ENCODE data around the gene MSN.

MSN gene

DNA sequence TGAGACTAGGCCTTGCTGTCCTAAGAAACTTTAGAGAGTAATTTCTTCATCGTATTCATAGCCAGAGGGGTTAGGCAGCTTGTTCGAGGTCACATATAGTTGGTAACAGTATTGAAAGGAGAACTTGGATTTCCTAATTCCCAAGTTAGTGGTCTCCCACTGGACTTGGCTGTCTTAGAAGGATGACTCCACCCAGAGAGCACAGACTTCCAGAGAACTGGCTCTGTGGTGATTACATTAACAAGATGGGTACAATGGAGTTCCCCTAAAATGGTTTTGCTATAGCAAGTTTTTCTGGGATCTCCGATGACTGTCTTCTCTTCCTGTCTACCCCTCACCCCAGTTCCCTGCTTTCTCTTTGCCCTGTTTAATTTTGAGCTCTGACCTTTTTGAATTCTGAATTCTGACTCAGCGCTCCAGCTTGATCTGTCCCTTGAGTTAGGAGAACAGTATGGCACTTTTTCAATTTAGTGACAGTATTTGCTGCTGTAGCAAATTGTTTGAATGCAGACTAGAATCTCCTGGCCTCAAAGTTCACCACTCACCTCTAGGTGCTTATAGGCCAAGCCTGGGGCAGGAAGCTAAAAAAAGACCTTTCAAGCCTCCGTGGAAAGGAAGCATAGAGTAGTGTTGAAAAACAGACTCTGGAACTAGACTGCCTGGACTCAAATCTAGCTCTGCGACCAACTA lies 6.9 kb downstream of the MSN start:
- no peak for DNase-seq

GRCh38 chrX:65677954-65678469 lies 10.6 kb downstream of the MSN start:
- peak; percentile 35 for DNase-seq

- no peak for DNase-seq
These were observed 11.7 kb downstream of the MSN start for GRCh38 chrX:65679071-65679540.

- no peak for DNase-seq
These were observed 14.4 kb downstream of the MSN start for GRCh38 chrX:65681810-65682209.

GRCh38 chrX:65685112-65685511 lies 17.7 kb downstream of the MSN start:
- DNase-seq: no peak

GRCh38 chrX:65686236-65686635 lies 18.8 kb downstream of the MSN start:
- DNase-seq: no peak

GRCh38 chrX:65687367-65687766 lies 19.9 kb downstream of the MSN start:
- DNase-seq: no peak

GRCh38 chrX:65688403-65688871 lies 21.0 kb downstream of the MSN start:
- no peak for DNase-seq

DNA sequence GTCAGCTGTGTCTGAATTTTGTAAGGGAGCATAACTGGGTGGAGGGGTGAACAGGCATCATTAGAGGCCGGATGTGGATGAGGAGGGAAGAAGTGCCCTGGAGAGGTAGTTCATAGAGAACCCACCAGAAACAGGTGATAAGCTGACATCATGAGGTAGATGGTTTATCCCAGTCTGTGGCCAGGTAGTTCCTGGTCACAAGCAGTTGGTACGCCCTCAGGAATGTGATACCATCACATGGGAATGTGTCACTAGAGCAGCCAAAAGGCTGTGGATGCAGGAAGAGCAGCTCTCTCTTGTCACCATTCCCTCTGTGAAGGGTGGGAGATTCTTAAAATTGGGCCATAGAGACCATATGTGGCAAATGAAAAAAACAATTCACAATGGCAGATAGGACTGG lies 21.9 kb downstream of the MSN start:
- DNase-seq: no peak

DNA sequence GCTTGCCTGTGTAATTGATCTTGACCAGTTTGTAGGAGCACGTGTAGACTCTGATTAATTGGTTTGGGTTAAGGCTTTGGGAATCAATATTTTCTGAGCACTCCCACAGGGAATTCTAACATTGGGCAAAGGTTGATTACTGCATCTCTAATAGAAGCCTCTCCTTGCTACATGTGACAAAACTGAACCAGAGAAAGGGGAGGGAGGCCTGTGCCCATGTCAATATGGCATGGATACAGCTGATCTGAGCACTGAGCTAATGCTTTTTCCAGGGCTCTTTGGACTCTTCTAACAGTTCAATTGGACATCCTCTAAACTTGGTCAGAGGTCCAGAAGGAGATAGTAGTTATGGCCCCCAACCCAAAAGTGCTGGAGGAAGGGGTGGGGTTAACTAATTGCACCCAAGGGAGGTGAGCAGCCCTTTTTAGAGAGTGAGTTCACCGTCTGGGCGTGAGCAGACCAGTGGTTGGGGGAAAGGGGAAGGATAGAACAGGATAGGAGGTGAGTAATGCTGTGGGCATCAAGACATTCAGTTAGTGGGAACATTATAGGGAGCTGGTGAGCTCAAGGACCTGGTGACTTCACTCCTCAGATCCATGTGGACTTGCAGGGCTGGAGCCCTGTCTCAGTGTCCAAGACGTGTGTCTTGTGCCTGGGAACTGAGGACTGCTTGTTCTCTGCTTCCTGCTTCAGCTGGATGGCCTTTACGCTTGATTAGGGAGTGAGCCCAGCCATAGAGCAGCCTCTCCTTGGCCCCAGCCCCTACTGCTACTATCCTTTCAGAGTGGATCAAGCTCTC lies 22.8 kb downstream of the MSN start:
- DNase-seq: no peak

DNA sequence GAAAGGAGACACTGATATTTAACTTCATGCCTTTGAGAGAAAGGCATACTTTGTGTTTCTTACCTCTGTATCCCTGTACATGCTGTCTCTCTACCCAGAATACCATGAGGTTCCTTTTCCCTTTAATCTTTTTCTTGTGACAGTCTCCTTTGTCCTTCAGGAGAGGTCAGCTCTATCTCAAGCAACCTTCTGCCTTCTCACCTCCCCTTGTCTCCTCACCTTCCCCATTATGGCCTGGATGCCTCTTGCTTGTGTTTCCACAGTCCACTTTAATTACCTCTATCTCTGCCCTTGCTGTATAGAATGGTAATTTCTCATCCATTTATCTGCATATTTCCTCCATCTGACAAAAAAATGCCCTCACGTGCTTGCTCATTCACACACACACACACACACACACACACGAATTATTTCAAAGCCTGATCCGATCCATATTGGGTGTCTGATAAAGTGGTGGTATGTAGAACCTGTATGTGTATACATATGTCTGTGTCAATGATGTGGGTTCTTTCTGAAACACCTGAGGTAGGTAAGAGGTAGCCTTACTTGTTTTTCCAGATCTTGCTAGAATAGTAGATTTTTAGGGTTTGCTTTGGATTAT lies 28.5 kb downstream of the MSN start:
- DNase-seq: no peak

GRCh38 chrX:65696613-65697012 lies 29.2 kb downstream of the MSN start:
- no peak for DNase-seq

DNA sequence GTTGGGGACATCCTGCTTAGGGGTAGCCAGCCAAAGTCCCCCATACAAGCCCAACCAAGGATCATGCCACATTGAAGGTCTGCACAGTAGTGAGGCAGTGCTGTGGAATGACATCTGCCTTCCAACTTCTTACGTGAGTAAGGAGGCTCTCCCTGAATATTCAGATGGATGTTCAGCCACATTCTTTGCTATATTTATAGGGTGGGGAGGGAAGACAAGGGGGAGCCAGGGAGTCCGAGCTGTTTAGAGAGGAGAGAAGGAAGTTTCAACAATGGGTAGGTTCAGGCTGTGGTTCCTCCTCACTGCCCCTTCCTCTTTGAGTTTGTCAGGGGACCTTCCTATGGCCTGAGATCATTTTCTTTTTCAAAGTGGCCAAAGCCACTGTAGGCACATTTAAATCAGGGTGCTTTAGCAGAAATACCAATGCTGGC lies 29.8 kb downstream of the MSN start:
- DNase-seq: peak; percentile 30

- no peak for DNase-seq
These were observed 30.7 kb downstream of the MSN start for GRCh38 chrX:65697915-65698796.

DNA sequence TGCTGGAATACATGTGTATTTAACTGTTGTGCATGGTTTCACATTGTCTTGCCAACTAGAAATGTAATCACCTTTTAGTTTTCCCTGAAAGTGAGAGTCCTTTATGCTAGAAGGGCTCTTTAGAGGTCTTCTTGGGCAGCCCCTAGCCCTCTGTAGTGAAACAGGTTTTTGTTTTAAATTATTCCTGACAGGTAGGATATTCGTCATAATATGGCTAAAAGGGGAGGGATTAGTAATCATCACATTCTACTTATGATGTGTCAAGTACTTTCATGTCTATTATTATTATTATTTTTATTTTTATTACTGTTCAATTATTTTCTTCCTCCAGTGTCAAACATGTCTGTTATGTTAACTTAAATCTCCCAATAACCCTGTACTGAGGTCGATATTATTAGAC lies 35.5 kb downstream of the MSN start:
- no peak for DNase-seq

DNA sequence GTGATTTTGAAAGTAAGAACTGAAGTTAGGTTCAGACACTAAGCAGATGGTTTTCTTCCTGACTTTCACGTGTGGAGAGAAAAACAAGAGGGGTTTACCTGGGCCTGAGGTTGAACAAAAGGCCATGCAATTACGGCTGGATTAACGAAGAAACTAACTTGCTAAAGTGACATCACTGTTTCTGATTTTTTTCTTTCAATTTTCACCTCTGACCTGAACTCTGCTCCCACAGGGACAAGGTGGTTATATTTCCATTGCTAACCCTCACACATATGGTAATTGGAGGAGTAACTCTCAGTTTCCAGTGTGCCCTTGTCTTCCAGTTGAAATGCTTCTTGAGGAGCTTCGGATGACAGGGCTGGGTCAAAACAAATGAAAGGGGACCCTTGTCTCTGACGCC lies 38.0 kb downstream of the MSN start:
- DNase-seq: no peak

- DNase-seq: no peak
These were observed 38.8 kb downstream of the MSN start for GRCh38 chrX:65706041-65706828.

DNA sequence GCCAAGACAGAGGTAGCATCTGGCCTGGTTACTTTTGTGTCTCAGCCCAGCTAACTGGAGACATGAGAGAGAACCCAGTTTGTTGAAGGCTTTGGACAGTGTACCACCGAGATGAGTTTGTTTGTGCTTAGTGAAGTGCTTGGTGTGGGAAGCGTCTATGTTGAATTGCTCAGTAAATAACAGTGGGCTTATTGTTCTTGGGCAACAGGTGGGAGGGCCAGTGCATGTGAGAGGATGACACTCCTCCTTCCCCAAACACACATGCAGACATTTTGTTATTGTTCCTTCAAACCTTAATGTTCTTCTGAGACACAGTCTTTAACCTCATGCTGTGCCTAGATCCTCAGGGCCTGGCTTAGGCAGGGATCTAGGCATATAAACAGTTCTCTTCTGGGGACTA lies 39.7 kb downstream of the MSN start:
- no peak for DNase-seq

- no peak for DNase-seq
These were observed 44.8 kb downstream of the MSN start for GRCh38 chrX:65712005-65712806.

- DNase-seq: no peak
These were observed 51.1 kb downstream of the MSN start for GRCh38 chrX:65718538-65718937.
